ENCODE data around the gene NIT2.

- no peak for TF ChIP-seq POLR2AphosphoS5 (IDR thresholded peaks at IDR 0.05)
- TF ChIP-seq, protein P1, sequence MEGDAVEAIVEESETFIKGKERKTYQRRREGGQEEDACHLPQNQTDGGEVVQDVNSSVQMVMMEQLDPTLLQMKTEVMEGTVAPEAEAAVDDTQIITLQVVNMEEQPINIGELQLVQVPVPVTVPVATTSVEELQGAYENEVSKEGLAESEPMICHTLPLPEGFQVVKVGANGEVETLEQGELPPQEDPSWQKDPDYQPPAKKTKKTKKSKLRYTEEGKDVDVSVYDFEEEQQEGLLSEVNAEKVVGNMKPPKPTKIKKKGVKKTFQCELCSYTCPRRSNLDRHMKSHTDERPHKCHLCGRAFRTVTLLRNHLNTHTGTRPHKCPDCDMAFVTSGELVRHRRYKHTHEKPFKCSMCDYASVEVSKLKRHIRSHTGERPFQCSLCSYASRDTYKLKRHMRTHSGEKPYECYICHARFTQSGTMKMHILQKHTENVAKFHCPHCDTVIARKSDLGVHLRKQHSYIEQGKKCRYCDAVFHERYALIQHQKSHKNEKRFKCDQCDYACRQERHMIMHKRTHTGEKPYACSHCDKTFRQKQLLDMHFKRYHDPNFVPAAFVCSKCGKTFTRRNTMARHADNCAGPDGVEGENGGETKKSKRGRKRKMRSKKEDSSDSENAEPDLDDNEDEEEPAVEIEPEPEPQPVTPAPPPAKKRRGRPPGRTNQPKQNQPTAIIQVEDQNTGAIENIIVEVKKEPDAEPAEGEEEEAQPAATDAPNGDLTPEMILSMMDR (IDR thresholded peaks at IDR 0.05) = no peak
These were observed 14.6 kb upstream of the NIT2 start for GRCh38 chr3:100319951-100320350.
